ENCODE measurements around the gene ZNF438.
A peak's percentile ranks its signal among the peaks of the same experiment; 100 is the strongest.

ZNF438 gene

GRCh38 chr10:31011665-31012022 is 20.0 kb downstream of the ZNF438 start:
- DNase-seq (ENCODE audit: low spot score), result no peak

GRCh38 chr10:31011017-31011664 is 20.5 kb downstream of the ZNF438 start:
- no peak for DNase-seq (ENCODE audit: low spot score)

- no peak for DNase-seq (ENCODE audit: low spot score)
These were observed 21.6 kb downstream of the ZNF438 start for GRCh38 chr10:31010062-31010461.

GRCh38 chr10:31005895-31006294 is 25.8 kb downstream of the ZNF438 start:
- DNase-seq (ENCODE audit: low spot score), result no peak

- DNase-seq (ENCODE audit: low spot score), result no peak
These were observed 27.0 kb downstream of the ZNF438 start for GRCh38 chr10:31004611-31005193.

- DNase-seq (ENCODE audit: low spot score), result no peak
These were observed 29.9 kb downstream of the ZNF438 start for GRCh38 chr10:31001740-31002139.

GRCh38 chr10:31000867-31001266 is 30.8 kb downstream of the ZNF438 start:
- DNase-seq (ENCODE audit: low spot score), result no peak

GRCh38 chr10:31000071-31000782 is 31.4 kb downstream of the ZNF438 start:
- no peak for DNase-seq (ENCODE audit: low spot score)

- peak; percentile 1 for DNase-seq (ENCODE audit: low spot score)
These were observed 32.5 kb downstream of the ZNF438 start for GRCh38 chr10:30999070-30999712.

GRCh38 chr10:30997536-30998235 is 34.0 kb downstream of the ZNF438 start:
- DNase-seq (ENCODE audit: low spot score), result no peak

GRCh38 chr10:30996481-30997005 is 35.1 kb downstream of the ZNF438 start:
- no peak for DNase-seq (ENCODE audit: low spot score)

- DNase-seq (ENCODE audit: low spot score), result no peak
These were observed 36.4 kb downstream of the ZNF438 start for GRCh38 chr10:30995081-30995770.

GRCh38 chr10:30993155-30993554 is 38.5 kb downstream of the ZNF438 start:
- no peak for DNase-seq (ENCODE audit: low spot score)

- DNase-seq (ENCODE audit: low spot score), result no peak
These were observed 39.0 kb downstream of the ZNF438 start for GRCh38 chr10:30992681-30993080.

- DNase-seq (ENCODE audit: low spot score), result no peak
These were observed 40.0 kb downstream of the ZNF438 start for GRCh38 chr10:30991647-30992011.

GRCh38 chr10:30990971-30991646 is 40.6 kb downstream of the ZNF438 start:
- no peak for DNase-seq (ENCODE audit: low spot score)

GRCh38 chr10:30990351-30990750 is 41.3 kb downstream of the ZNF438 start:
- no peak for DNase-seq (ENCODE audit: low spot score)

GRCh38 chr10:30988831-30989435 is 42.7 kb downstream of the ZNF438 start:
- no peak for DNase-seq (ENCODE audit: low spot score)

GRCh38 chr10:30987463-30987862 is 44.2 kb downstream of the ZNF438 start:
- DNase-seq (ENCODE audit: low spot score), result no peak

GRCh38 chr10:30986053-30986555 is 45.6 kb downstream of the ZNF438 start:
- DNase-seq (ENCODE audit: low spot score), result no peak

Measured in CD4-positive, alpha-beta T cell treated with Interleukin-6 at 100 ng/mL for 8 hours (primary cell).